ENCODE results near the gene PDCD2L. TPM values are rescaled to one million over a fixed set of nuclear protein-coding genes. Genes with fewer than 3 reads are reported as not detected.

PDCD2L gene
- total RNA-seq, 1 experiment from 2014 or later, result 27.1 TPM

DNA sequence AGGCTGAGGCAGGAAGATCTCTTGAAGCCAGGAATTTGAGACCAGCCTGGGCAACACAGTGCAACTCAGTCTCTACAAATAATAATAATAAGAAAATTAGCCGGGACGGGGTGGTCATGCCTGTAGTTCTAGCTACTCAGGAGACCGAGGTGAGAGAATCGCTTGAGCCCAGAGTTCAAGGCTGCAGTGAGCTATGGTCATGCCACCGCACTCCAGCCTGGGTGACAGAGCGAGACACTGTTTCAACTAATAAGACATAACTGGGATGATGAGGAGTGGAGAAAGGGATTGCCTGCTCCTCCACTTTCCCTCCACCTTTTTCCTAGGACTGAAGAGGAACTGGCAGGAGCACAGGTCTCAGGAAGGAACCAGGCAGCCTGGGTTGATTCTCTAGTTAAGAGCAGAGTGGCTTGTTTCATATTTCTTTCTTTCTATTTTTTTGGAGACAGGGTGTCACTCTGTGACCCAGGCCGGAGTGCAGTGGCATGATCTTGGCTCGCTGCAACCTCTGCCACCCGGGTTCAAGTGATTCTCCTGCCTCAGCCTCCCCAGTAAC, 43.8 kb upstream of the PDCD2L start:
- TF ChIP-seq, protein P1, sequence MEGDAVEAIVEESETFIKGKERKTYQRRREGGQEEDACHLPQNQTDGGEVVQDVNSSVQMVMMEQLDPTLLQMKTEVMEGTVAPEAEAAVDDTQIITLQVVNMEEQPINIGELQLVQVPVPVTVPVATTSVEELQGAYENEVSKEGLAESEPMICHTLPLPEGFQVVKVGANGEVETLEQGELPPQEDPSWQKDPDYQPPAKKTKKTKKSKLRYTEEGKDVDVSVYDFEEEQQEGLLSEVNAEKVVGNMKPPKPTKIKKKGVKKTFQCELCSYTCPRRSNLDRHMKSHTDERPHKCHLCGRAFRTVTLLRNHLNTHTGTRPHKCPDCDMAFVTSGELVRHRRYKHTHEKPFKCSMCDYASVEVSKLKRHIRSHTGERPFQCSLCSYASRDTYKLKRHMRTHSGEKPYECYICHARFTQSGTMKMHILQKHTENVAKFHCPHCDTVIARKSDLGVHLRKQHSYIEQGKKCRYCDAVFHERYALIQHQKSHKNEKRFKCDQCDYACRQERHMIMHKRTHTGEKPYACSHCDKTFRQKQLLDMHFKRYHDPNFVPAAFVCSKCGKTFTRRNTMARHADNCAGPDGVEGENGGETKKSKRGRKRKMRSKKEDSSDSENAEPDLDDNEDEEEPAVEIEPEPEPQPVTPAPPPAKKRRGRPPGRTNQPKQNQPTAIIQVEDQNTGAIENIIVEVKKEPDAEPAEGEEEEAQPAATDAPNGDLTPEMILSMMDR (conservative IDR thresholded peaks at IDR 0.05; ENCODE audit: low read depth, low read length), result no peak
- TF ChIP-seq EZH2 (IDR thresholded peaks at IDR 0.05; ENCODE audit: borderline replicate concordance, low read depth, low read length, poor library complexity, severe bottlenecking), result no peak
- Histone ChIP-seq H3K27ac (ENCODE audit: low read depth, low read length, poor library complexity, severe bottlenecking) (peak overlapping the region; percentile 73), H3K27me3 (replicated peaks; ENCODE audit: insufficient read depth, low read depth, low read length, poor library complexity) (no peaks in the 10 kb centered on the region), H3K4me1 (ENCODE audit: insufficient read depth, low read length, poor library complexity, severe bottlenecking) (peaks cover 17% of the 10 kb centered on the region), H3K36me3 (ENCODE audit: insufficient read depth, low read length, poor library complexity, severe bottlenecking) (no peaks in the 10 kb centered on the region), H3K4me3 (ENCODE audit: low read depth, low read length, poor library complexity, severe bottlenecking) (no peak overlapping the region), H3K9me3 (ENCODE audit: low read depth, low read length, poor library complexity, severe bottlenecking) (no peaks in the 10 kb centered on the region)
- no peak for DNase-seq (ENCODE audit: low spot score)
- intact Hi-C loops (cut with micrococcal nuclease; ENCODE audit: unreplicated experiment), result no loop called here
- no TSS peak for BruUV-seq (replicated peaks)
- POLR2A ChIA-PET (ENCODE audit: low non-redundant PET), result no interaction called here
- CTCF ChIA-PET, result no interaction called here

DNA sequence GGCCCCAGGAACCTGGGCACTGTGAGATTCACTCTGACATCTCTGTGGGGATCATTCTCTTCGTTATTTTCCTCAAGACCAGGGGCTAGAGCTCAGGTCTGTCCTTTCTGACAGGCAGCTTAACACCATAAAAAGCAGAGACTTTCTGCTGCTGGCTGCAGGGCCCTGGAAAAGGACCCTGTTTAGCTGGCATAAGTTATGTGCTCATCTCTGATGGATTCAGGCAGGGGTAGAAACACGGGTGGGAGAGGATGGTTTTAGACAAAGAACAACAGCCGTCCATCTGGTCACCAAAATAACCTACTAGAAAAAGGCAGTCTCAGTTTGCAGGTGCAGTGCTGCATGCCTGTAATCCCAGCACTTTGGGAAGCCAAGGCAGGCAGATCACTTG, 41.5 kb upstream of the PDCD2L start:
- no peak for DNase-seq (ENCODE audit: low spot score)
- intact Hi-C loops (cut with micrococcal nuclease; ENCODE audit: unreplicated experiment), result no loop called here
- no peaks in the 10 kb centered on the region for H3K9me3 ChIP-seq (ENCODE audit: low read depth, low read length, poor library complexity, severe bottlenecking)
- no peak overlapping the region for H3K27ac ChIP-seq (ENCODE audit: low read depth, low read length, poor library complexity, severe bottlenecking)
- TF ChIP-seq EZH2 (IDR thresholded peaks at IDR 0.05; ENCODE audit: borderline replicate concordance, low read depth, low read length, poor library complexity, severe bottlenecking), result no peak
- TF ChIP-seq, protein P1 (conservative IDR thresholded peaks at IDR 0.05; ENCODE audit: low read depth, low read length), result no peak
- H3K27me3 ChIP-seq (replicated peaks; ENCODE audit: insufficient read depth, low read depth, low read length, poor library complexity), result no peaks in the 10 kb centered on the region
- POLR2A ChIA-PET (ENCODE audit: low non-redundant PET), result no interaction called here
- peaks cover 16% of the 10 kb centered on the region for H3K36me3 ChIP-seq (ENCODE audit: insufficient read depth, low read length, poor library complexity, severe bottlenecking)
- peaks cover 32% of the 10 kb centered on the region for H3K4me1 ChIP-seq (ENCODE audit: insufficient read depth, low read length, poor library complexity, severe bottlenecking)
- no peak overlapping the region for H3K4me3 ChIP-seq (ENCODE audit: low read depth, low read length, poor library complexity, severe bottlenecking)
- CTCF ChIA-PET, result no interaction called here
- no TSS peak for BruUV-seq (replicated peaks)

DNA sequence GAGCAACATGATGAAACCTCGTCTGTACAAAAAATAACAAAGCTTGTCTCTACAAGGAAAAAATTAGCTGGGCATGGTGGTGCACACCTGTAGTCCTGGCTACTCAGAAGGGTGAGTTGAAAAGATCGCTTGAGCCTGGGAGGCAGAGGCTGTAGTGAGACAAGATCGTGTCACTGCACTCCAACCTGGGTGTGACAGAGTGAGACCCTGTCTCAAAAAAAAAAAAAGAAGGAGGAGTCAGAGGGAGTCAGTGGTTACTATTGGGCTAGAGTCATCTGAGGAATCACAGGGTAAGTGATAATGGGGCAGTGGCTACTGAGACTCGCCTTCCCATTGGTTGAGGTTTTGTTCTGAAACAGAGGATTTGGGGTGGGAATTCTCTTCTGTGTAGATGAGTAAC, 41.1 kb upstream of the PDCD2L start:
- peaks cover 32% of the 10 kb centered on the region for H3K4me1 ChIP-seq (ENCODE audit: insufficient read depth, low read length, poor library complexity, severe bottlenecking)
- no peaks in the 10 kb centered on the region for H3K9me3 ChIP-seq (ENCODE audit: low read depth, low read length, poor library complexity, severe bottlenecking)
- ChIA-PET CTCF (no interaction called here), POLR2A (ENCODE audit: low non-redundant PET) (no interaction called here)
- H3K27ac ChIP-seq (ENCODE audit: low read depth, low read length, poor library complexity, severe bottlenecking), result no peak overlapping the region
- intact Hi-C loops (cut with micrococcal nuclease; ENCODE audit: unreplicated experiment), result no loop called here
- TF ChIP-seq EZH2 (IDR thresholded peaks at IDR 0.05; ENCODE audit: borderline replicate concordance, low read depth, low read length, poor library complexity, severe bottlenecking), result no peak
- TF ChIP-seq, protein P1 (conservative IDR thresholded peaks at IDR 0.05; ENCODE audit: low read depth, low read length), result no peak
- no TSS peak for BruUV-seq (replicated peaks)
- no peak overlapping the region for H3K4me3 ChIP-seq (ENCODE audit: low read depth, low read length, poor library complexity, severe bottlenecking)
- no peaks in the 10 kb centered on the region for H3K27me3 ChIP-seq (replicated peaks; ENCODE audit: insufficient read depth, low read depth, low read length, poor library complexity)
- DNase-seq (ENCODE audit: low spot score), result no peak
- peaks cover 20% of the 10 kb centered on the region for H3K36me3 ChIP-seq (ENCODE audit: insufficient read depth, low read length, poor library complexity, severe bottlenecking)
